SK-N-SH (cell line): ENCODE results near the gene RIPOR2.

Experiments used
- CTCF ChIP-seq: fragments of 200-600 bp; sonication (generic); IDR thresholded peaks from 2 replicates; pipeline ENCODE4 v1.6.1; 2017; ENCODE audit warnings: antibody characterized with exemption, mild to moderate bottlenecking, moderate library complexity
- REST ChIP-seq: IDR thresholded peaks from 2 replicates; pipeline ENCODE4 v1.6.1; 2012; ENCODE audit warnings: mild to moderate bottlenecking, low read depth, low read length, moderate library complexity

GRCh38 chr6:24982231-24982630, 46.5 kb upstream of the RIPOR2 start:
- no peak for TF ChIP-seq CTCF
- TF ChIP-seq REST: no peak
